Glutamatergic neuron (in vitro differentiated cells): ENCODE data around the gene ARHGEF39. TPM values are rescaled to one million over a fixed set of nuclear protein-coding genes. Genes with fewer than 3 reads are reported as not detected.
A peak's percentile ranks its signal among the peaks of the same experiment; 100 is the strongest.

ENCODE experiments used
- DNase-seq: peaks from one replicate; pipeline ENCODE4 v3.0.0; 2022
- H3K27ac Mint-ChIP-seq: one replicate; pipeline ENCODE4 v1.8.0; 2020; ENCODE audit warnings: mild to moderate bottlenecking, mixed read lengths, inconsistent platforms; ENCODE audit not compliant: unreplicated experiment
- H3K27me3 Mint-ChIP-seq: one replicate; pipeline ENCODE4 v1.8.0; 2020; ENCODE audit warnings: mild to moderate bottlenecking, moderate library complexity, mixed read lengths, inconsistent platforms; ENCODE audit not compliant: unreplicated experiment
- H3K36me3 Mint-ChIP-seq: one replicate; pipeline ENCODE4 v1.8.0; 2020; ENCODE audit warnings: mild to moderate bottlenecking, mixed read lengths, inconsistent platforms; ENCODE audit not compliant: unreplicated experiment
- H3K4me1 Mint-ChIP-seq: one replicate; pipeline ENCODE4 v1.8.0; 2020; ENCODE audit warnings: mild to moderate bottlenecking, low read depth, mixed read lengths, inconsistent platforms; ENCODE audit not compliant: unreplicated experiment
- H3K4me3 Mint-ChIP-seq: one replicate; pipeline ENCODE4 v1.8.0; 2020; ENCODE audit warnings: mild to moderate bottlenecking, mixed read lengths, inconsistent platforms; ENCODE audit not compliant: unreplicated experiment
- H3K9me3 Mint-ChIP-seq: one replicate; pipeline ENCODE4 v1.8.0; 2020; ENCODE audit warnings: mild to moderate bottlenecking, moderate library complexity, mixed read lengths, inconsistent platforms; ENCODE audit not compliant: unreplicated experiment
- CTCF ChIP-seq: fragments of 200-600 bp; sonication (generic); IDR thresholded peaks from one replicate; pipeline ENCODE4 v1.5.0; 2021; ENCODE audit not compliant: partially characterized antibody, unreplicated experiment
- microRNA-seq: library from miRNA; unstranded; fragments of <30 nt; microRNA quantifications from one replicate; pipeline ENCODE4, GENCODE V29; 2020; ENCODE audit not compliant: unreplicated experiment
- total RNA-seq: library from RNA; stranded (reverse); fragmentation: NEBNext Ultra II Directional; extraction: Animal tissue kit (Norgen Biotek cat#: 25700); gene quantifications from one replicate; pipeline ENCODE4 v1.2.1, GENCODE V29; 2021; ENCODE audit not compliant: unreplicated experiment

ARHGEF39 gene
- total RNA-seq, 1 donor from 2014 or later: 2.6 TPM

- peak; percentile 67 for DNase-seq
- peak; percentile 50 for TF ChIP-seq CTCF
- Mint-ChIP-seq H3K4me1 (peaks cover 2% of the 10 kb centered on the region), H3K27ac (no peak overlapping the region), H3K4me3 (no peak overlapping the region), H3K9me3 (peaks cover 5% of the 10 kb centered on the region), H3K27me3 (peaks cover 13% of the 10 kb centered on the region), H3K36me3 (peaks cover 6% of the 10 kb centered on the region)
These were observed 53.7 kb downstream of the ARHGEF39 start for GRCh38 chr9:35611230-35611797.

GRCh38 chr9:35609820-35610163 is 55.2 kb downstream of the ARHGEF39 start:
- Mint-ChIP-seq H3K4me1 (no peaks in the 10 kb centered on the region), H3K9me3 (peaks cover 3% of the 10 kb centered on the region), H3K4me3 (no peak overlapping the region), H3K27ac (no peak overlapping the region), H3K36me3 (no peaks in the 10 kb centered on the region), H3K27me3 (peaks cover 9% of the 10 kb centered on the region)
- no peak for TF ChIP-seq CTCF
- DNase-seq: no peak

Small RNAs within 50 kb of the gene (microRNA-seq; reads per million reads assigned to microRNA genes)
- 2.1 reads per million, percentile 13 among the genes with 10 or more reads in this experiment for gene MIR6852

Other genes with a start within 250 kb of the ARHGEF39 start
- 84.4 TPM for gene RUSC2, start 175.1 kb downstream of the ARHGEF39 start, total RNA-seq
- gene TESK1, start 59.9 kb downstream of the ARHGEF39 start, total RNA-seq: 28.7 TPM
- gene CD72, start 46.8 kb downstream of the ARHGEF39 start, total RNA-seq: 4.9 TPM
- 3.4 TPM for gene SIT1, start 14.3 kb downstream of the ARHGEF39 start, total RNA-seq
- 35,708 TPM for gene RMRP, start 7.2 kb downstream of the ARHGEF39 start, total RNA-seq
- gene CCDC107, start 6.9 kb downstream of the ARHGEF39 start, total RNA-seq: 32.5 TPM
- not detected for gene CA9, start 8.7 kb upstream of the ARHGEF39 start, total RNA-seq
- gene TPM2, start 24.7 kb upstream of the ARHGEF39 start, total RNA-seq: 188 TPM
- 56.2 TPM for gene TLN1, start 67.0 kb upstream of the ARHGEF39 start, total RNA-seq
- 32.0 TPM for gene CREB3, start 67.5 kb upstream of the ARHGEF39 start, total RNA-seq
- 287 TPM for gene GBA2, start 84.0 kb upstream of the ARHGEF39 start, total RNA-seq
- gene RGP1, start 84.1 kb upstream of the ARHGEF39 start, total RNA-seq: 44.0 TPM
- not detected for gene MSMP, start 89.1 kb upstream of the ARHGEF39 start, total RNA-seq
- gene NPR2, start 126.4 kb upstream of the ARHGEF39 start, total RNA-seq: 357 TPM
- not detected for gene SPAG8, start 147.1 kb upstream of the ARHGEF39 start, total RNA-seq
- 48.1 TPM for gene HINT2, start 149.8 kb upstream of the ARHGEF39 start, total RNA-seq
- gene FAM221B, start 163.5 kb upstream of the ARHGEF39 start, total RNA-seq: not detected
- 44.4 TPM for gene TMEM8B, start 164.0 kb upstream of the ARHGEF39 start, total RNA-seq
- gene OR13J1, start 205.2 kb upstream of the ARHGEF39 start, total RNA-seq: not detected
- gene HRCT1, start 241.0 kb upstream of the ARHGEF39 start, total RNA-seq: not detected
- not detected for gene SPAAR, start 244.3 kb upstream of the ARHGEF39 start, total RNA-seq